HG02642 (cell line): Measurements from ENCODE around the gene IGFN1.

Source experiments
- ATAC-seq: cut with Tn5 transposase; IDR thresholded peaks from one replicate; pipeline ENCODE4 v1.9.1; 2021; ENCODE audit warnings: mild to moderate bottlenecking; ENCODE audit not compliant: unreplicated experiment, poor library complexity

IGFN1 gene

DNA sequence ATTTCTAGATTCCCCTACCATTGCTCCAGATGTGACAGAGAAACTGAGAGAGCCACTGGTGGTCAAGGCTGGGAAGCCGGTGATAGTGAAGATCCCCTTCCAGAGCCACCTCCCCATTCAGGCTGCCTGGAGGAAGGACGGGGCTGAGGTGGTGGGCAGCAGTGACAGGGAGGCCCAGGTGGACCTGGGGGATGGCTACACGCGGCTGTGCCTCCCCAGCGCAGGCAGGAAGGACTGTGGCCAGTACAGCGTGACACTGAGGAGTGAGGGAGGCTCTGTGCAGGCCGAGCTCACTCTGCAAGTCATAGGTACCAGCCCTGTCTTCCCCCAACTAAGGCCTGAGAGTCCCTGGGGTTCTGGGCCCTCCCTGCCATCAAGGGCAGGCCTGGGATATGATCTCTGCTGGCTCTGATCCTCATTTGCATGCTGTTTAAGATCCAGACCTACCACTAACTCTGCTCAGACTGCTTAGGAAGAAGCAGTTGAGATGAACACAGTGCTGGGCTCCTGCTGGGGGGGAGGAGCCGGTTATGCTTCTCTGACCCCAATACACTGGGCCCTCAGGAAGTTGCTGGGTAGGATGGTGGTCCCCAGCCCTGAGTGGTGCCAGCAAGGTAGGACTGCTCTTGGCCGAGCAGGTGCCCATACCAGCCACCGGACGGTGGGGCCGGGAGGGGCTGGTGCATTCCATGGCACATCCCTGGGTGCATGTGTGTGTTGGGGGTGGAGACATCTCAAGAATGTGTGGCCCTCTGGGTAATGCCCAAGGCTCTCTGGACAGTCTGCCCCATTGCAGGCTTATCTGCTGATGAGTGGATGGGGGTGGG lies 25.1 kb downstream of the IGFN1 start:
- no peak for ATAC-seq

DNA sequence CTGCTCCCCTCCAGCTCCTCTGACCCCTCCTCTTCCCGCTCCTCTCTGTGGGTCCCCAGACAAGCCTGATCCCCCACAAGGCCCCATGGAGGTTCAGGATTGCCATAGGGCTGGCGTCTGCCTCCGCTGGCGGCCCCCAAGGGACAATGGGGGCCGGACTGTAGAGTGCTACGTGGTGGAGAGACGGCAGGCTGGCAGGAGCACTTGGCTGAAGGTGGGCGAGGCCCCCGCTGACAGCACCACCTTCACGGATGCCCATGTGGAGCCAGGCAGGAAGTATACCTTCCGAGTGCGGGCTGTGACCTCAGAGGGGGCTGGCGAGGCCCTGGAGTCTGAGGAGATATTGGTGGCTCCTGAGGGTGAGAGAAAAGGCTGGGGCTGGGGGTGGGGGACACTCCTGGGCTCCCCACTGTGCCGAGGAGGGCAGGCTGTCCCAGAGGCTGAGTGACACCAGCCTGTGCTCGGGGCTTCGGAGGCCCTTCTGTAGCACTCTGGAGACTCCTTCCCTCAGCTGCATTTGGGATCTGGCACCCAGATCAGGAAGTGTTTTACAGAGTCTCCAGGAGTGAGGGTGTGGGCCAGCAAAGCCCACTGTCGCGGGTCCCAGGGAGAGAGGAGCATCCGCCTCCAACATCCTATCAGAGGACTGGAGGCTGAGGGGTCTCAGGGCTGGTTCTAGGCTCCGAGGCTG lies 25.9 kb downstream of the IGFN1 start:
- ATAC-seq: no peak

DNA sequence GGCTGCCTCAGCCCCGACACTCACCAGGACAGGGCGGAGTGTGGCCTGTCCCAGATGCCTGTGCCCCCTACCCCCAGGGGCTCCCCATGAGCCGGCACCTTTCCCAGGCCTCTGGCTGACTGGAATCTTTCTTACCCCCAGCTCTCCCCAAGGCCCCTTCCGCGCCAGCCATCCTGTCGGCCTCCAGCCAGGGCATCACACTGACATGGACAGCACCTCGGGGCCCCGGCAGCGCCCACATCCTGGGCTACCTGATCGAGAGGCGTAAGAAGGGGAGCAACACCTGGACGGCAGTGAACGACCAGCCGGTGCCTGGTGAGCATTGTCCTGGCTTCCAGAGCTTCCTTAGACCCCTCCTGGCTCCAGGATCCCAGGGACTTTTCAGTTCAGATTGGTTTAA lies 26.5 kb downstream of the IGFN1 start:
- no peak for ATAC-seq

- ATAC-seq: no peak
Observed at GRCh38 chr1:201217851-201218250, 27.2 kb downstream of the IGFN1 start.

GRCh38 chr1:201218409-201218808 lies 27.8 kb downstream of the IGFN1 start:
- ATAC-seq: no peak

GRCh38 chr1:201219481-201220387 lies 29.1 kb downstream of the IGFN1 start:
- no peak for ATAC-seq

DNA sequence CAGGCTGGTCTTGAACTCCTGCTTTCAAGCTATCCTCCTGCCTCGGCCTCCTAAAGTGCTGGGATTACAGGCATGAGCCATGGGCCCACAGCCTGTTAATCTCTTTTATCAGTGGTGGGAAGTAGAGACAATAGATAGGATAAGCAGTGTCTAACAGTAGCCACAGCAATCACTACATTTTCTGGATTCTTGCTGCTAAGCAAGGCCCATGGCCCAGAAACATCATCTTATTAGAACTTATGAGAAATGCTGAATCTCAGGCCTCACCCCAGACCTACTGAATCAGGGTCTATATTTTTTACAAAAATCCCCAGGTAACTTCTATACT lies 29.7 kb downstream of the IGFN1 start:
- no peak for ATAC-seq

- no peak for ATAC-seq
Observed at GRCh38 chr1:201221201-201221846, 30.7 kb downstream of the IGFN1 start.

- no peak for ATAC-seq
Observed at GRCh38 chr1:201222125-201222524, 31.5 kb downstream of the IGFN1 start.

DNA sequence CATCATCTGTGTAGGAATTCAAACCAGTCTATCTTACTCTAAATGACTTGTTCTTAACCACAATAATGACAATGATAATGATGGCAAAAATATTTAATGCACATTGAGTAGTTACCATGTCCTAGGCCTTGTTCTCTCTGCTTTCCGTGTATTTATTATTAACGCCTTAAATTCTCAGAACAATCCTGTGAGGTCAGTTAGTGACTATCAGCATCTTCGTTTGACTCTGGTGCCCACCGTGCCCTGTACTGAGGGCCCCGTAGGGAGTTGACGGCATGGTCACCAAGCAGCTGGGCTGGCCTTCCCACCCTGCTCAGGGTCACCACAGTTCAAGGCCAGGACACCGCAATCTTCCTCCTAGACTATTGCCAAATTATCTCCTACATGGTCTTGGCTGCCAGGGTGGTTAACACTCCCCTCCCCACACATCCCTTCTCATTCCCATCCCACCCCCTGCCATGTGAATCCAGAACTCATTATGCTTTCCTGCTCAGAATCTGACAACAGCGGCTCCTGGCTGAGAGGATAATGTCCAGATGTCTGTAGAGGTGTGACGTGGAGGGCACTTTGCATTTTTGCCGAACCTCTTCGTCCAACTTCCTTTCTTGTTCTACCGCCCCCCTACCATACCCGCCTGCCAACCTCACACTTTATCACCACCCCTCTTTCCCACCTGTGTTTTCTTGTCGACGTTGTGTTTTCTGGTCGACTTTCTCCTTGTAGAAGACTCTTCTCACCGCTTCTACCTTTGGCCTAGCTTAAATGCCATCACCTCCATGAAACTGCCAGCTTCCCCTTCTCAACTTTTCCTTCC lies 33.4 kb downstream of the IGFN1 start:
- no peak for ATAC-seq

GRCh38 chr1:201224666-201225370 lies 34.2 kb downstream of the IGFN1 start:
- no peak for ATAC-seq

DNA sequence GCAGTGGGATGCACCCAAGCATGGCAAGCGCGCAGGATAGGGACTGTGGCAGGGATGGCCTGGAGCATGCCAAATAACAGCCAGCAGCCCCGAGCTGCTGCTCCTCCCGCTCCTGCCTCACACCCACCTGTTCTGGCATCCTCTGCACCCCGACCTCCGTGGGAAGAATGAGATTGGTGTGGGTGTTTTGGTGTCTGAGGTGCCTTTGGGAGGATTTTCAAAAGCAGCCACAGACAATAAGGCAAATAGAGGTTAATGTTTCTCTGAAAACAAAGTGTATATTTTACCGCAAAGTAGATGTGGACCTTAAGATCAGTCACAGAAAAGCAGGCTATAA lies 35.5 kb downstream of the IGFN1 start:
- ATAC-seq: no peak

- ATAC-seq: no peak
Observed at GRCh38 chr1:201226859-201227488, 36.4 kb downstream of the IGFN1 start.

GRCh38 chr1:201228011-201228983 lies 37.7 kb downstream of the IGFN1 start:
- no peak for ATAC-seq

- ATAC-seq: no peak
Observed at GRCh38 chr1:201229095-201229494, 38.5 kb downstream of the IGFN1 start.

- ATAC-seq: no peak
Observed at GRCh38 chr1:201229771-201230635, 39.4 kb downstream of the IGFN1 start.

DNA sequence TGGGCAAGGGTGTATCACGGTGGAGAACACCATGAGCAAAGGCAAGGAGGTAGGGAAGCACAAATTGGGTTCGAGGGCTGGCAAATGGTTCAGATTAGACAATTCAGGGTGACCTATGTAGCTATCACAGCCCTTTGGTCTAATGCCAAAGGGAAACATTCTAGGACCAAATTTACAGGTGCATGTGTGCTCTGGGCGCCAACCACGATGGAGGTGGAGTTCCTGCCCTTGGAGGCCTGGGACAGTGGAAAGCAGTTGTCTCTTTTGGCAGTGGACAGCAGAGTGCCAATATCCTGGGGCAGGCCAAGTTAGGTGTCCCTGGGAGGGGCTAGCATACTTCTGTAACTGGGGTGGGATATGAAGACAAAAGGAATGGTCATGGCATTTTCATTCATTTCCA lies 40.1 kb downstream of the IGFN1 start:
- ATAC-seq: no peak
